IPS-18c (cell line): ENCODE data around the gene SKAP1.
"Not testable (repeated sequence)": the region's sequence is repeated elsewhere in the genome, so short reads cannot be mapped to it uniquely, and the experiment has no call there.

ENCODE experiments used
- H3K4me3 ChIP-seq: 2 replicates; pipeline ENCODE4 v1.7.0; 2013; ENCODE audit warnings: low read depth, mild to moderate bottlenecking, low read length, moderate library complexity; ENCODE audit not compliant: insufficient read depth
- H3K9me3 ChIP-seq: one replicate; pipeline ENCODE4 v1.6.1; 2013; ENCODE audit warnings: mild to moderate bottlenecking, low read length, moderate library complexity; ENCODE audit not compliant: control insufficient read depth, insufficient read depth

The SKAP1 gene

DNA sequence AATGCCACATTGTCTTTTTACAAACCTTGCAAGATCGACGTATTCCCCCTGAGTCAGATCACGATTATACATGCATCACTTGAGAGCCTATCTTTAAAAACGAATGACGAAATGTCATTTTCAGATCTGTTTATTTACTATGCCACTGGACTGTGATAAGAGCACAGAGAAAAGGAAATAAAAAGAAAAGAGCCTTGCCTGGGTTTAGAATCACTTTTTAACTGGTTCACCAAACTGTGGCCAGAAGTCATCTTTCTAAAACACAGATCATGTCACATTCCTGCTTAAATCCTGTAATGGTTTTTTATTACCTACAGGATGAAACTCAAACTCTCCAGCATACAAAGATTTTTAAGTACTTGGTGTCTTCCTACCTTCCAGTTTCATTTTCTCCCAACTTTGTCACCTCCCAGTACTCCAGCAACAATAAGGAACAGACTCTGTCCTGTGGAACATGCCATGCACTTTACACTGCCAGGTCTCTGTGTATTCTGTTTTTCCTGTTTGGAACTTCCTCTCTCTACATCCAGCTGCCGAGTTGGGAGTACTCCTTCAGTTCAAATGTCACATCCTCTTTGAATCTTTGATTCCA, 231.0 kb downstream of the SKAP1 start:
- Histone ChIP-seq H3K9me3 (no peaks in the 10 kb centered on the region), H3K4me3 (no peak overlapping the region)

DNA sequence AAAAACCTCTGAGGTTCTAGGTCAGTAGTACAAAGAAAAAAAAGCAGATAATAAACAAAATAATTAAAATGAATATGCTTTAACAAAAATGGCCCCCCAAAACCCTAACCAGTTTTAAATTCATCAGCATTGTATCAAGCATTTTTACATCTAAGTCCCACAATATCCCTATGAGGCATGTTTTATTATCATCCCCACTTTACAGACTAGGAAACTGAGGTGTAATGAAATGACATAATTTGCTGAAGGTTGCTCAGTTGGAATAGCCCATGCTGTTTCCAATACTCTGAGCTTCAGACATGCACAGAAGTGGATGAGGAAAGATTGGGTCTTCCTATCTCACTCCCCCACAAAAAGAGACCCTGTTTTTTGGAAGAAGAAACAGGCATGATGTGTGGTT, 234.1 kb downstream of the SKAP1 start:
- Histone ChIP-seq H3K9me3 (no peaks in the 10 kb centered on the region), H3K4me3 (no peak overlapping the region)

DNA sequence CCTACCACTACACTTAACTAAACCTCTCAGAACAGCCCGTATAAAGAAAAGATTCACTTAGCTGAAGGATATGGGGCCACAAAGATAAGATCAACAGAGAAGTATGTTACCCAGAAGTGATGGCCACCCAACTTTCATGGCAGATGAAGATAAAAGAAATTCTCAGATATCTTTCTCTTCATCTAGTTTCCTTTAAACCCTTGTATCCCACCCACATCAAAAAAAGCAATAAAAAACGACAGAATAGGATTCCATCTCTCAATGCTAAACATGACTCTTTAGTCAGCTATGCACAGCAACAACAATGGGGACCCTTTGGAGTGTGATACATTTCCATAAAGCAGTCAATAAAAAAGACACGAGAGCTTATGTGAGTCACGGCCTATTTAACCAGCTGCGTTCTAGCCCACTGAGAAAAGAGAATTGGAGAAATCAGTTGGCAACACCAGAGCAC, 235.9 kb downstream of the SKAP1 start:
- Histone ChIP-seq H3K4me3 (no peak overlapping the region), H3K9me3 (no peaks in the 10 kb centered on the region)

DNA sequence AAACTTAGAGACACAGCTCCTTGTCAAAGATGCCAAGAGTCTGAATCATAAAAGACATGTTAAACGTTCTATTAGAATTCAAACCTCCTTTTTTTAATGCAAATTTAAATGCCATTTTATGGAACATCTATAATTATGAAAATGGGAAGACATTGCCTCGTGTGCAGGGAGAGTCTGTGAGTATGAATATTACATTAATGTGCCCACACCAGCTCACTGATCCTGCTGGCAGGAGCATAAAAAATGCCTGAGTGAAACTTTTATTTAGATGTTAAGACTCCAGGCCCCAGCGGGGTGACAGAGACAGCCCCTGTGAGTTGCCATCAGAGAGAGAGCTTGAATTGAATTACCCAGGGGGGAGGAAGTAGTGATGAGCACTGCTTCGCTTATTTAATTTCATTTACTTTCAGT, 237.7 kb downstream of the SKAP1 start:
- Histone ChIP-seq H3K9me3 (no peaks in the 10 kb centered on the region), H3K4me3 (no peak overlapping the region)

DNA sequence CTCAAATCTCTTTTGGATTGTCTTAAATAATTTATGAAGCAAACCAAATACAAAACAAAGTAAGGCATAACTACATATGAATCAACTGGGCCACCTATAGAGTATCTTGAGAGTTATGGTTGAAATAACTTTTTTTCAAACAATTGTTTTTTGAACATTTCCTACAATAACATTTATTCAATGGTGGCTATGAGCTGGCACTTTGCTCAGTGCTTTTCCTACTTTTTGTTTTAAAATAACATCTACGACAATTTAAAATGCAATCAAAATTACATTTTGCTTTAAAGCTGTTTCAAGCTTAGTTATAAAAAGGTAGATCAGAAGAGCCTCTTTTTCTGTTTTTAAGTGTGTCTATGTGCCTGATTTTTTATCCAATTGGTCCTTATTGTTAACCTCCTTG, 238.7 kb downstream of the SKAP1 start:
- H3K9me3 ChIP-seq = no peaks in the 10 kb centered on the region
- no peak overlapping the region for H3K4me3 ChIP-seq

DNA sequence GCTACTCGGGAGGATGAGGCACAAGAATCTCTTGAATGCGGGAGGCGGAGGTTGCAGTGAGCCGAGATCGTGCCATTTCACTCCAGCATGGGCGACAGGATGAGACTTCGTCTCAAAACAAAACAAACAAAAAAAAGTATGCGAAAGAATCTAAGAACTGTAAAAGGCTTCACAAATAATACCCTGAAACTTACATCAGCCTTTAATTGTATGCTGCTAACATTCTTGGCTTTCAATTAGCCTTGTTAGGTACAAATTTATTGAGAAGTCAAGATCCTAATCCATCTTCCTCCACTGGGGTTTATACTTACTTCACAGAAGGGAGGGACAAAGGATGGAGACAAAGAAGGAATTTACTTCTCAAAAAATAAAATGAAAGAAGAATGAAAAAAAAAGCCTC, 239.1 kb downstream of the SKAP1 start:
- no peak overlapping the region for H3K4me3 ChIP-seq
- H3K9me3 ChIP-seq = no peaks in the 10 kb centered on the region

DNA sequence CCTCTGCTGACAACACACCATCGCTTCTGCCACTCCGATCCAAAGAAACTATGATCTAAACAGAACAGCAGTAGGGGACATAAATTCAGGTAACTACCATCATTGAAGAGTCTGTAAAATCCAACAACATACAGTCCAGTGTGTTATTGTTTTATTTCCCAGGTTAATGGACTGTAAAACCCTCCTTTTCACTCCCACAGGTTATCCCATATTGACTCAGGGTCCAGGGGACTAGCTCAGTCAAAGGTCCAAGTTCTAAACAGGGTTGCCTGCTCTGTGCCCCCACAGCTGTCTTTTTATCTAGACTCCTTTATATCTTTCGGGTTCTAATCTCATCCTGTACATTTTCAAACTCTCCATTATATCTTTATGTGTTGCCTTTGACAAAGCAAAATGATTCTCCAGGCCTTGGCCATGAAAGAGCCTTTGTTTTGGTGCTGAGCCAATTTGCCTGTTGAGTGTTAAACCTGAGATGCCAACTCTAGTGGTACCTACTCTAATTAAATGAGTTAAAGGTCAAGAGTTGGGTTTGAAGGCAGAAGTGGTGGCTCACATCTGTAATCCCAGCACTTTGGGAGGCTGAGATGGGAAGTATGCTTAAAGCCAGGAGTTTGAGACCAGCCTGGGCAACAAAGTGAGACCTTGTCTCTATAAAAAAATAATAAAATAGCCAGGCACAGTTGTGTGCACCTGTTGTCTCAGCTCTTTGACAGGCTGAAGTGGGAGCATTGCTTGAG, 242.0 kb downstream of the SKAP1 start:
- H3K9me3 ChIP-seq = no peaks in the 10 kb centered on the region
- H3K4me3 ChIP-seq = no peak overlapping the region

DNA sequence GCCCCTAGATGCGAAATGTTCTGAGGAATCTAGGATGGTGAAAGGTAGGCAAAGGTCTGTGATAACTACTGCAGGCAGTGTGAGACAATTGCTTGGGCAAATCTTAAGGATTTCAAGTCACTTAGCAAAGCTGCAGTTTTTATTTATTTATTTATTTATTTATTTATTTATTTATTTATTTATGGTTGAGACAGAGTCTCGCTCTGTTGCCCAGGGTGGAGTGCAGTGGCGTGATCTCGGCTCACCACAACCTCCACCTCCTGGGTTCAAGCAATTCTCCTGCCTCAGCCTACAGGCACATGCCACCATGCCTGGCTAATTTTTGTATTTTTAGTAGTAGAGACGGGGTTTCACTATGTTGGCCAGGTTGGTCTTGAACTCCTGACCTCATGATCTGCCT, 243.7 kb downstream of the SKAP1 start:
- H3K9me3 ChIP-seq, H3K4me3 ChIP-seq: not testable (repeated sequence)

DNA sequence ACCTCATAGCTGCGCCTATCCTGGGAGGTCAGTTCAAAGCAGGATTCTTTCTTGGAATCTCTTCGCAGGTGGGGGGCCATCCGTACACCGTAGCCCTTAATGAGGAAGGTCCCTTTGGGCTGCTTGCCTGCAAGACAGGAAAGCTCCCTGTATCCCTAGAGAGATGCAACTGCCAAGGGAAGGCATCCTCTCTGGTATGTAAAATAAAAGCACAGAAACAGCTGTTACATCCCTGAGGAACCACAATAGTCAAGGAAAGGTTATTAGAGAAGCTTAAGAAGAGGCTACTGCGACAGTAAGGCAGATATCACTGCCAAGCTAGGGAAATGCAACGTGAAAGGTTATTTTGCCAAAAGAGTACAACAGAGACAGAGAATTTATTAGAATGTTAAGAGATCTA, 245.3 kb downstream of the SKAP1 start:
- no peaks in the 10 kb centered on the region for H3K9me3 ChIP-seq
- H3K4me3 ChIP-seq = no peak overlapping the region

DNA sequence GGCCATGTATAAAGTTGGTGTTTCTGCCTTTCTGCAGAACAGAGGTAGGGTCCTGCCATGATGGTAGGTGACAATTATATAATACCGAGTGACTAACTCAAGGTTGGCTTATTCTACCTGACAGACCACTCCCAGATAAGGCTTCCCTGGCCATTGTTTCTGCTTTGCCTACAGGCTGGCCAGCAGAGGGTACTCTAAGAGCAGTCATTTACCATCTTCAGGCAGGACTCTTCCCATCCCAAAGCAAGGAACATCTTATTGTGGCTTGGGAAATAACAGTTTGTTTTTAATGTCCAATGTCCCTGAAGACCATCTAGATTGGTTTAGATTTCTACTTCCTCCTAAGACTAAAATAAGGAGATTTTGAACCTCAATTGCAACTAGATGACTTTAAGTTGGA, 248.4 kb downstream of the SKAP1 start:
- Histone ChIP-seq H3K4me3 (no peak overlapping the region), H3K9me3 (no peaks in the 10 kb centered on the region)

DNA sequence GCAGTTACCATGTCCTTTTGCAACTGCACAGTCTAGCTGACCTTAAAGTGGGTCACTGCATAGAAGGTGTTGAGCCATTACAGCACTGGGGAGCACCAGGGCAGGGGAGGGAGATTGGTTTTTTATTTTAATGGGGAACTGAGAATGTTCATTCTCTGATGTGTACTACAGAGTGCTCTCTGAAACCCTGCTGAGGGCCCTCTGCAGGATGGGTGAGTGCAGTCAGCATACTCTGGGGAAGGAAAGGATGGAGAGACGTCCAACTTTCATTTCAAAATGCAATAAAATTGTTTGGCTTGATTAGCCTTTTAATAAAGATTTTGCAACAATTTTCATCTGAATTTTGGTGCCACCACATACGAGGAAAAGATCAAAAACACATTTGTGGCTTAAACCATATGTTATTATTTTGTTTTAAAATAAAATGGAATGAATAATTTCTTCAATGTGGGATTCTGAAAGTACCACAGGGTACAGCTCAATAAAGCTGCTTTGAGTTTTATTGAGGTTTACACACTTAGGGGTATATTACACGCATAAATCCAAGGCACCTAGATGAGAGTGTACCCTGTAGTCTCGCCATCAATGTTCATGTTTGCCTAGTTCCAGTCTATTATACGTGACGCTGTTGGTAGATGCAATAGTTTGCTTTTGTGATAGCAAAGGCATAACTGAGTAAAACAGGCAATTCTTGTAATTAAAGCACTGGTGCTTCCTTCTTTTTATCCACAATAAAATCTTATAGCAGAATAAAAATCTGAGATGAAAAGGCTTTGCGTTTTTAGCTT, 249.0 kb downstream of the SKAP1 start:
- Histone ChIP-seq H3K9me3 (no peaks in the 10 kb centered on the region), H3K4me3 (no peak overlapping the region)

DNA sequence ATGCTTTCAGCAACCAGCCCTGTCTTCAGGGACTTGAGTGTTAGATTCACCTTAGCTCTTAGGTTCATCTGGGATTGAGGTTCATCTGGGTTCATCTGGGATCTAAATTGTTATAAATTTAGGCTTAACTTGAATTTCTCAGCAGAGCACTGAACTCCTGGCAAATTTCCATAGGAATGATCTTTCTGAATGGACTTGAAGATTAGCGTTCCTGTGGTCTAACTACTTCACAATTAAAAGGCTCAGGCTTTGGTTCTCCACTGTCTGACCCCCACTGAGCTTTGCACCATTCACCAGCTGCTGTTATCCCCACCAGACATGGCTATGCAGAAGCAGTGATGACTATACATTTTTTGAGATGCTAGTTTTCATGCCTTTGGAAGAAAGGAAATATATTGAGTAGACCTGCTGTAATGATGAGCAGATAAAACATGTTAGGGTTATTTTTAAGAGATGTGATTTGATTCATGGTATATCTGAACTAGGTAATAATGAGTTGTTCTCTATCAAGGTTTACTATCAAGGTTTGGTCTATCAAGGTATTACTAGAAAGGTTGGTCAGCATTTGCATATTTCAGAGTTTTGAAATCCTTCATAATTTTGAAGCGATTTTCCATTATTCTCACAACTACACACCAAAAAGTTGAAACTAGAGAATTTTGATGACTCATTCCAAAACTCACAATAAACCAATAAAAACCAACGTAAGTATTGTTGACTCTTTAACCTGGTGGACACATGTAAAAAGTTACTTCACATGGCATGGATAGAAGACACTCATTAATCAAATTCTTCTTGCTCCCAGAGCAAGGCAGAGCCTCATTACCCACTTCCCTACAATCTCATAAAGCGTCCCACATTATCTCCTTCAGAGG, 250.7 kb downstream of the SKAP1 start:
- Histone ChIP-seq H3K4me3 (no peak overlapping the region), H3K9me3 (no peaks in the 10 kb centered on the region)

DNA sequence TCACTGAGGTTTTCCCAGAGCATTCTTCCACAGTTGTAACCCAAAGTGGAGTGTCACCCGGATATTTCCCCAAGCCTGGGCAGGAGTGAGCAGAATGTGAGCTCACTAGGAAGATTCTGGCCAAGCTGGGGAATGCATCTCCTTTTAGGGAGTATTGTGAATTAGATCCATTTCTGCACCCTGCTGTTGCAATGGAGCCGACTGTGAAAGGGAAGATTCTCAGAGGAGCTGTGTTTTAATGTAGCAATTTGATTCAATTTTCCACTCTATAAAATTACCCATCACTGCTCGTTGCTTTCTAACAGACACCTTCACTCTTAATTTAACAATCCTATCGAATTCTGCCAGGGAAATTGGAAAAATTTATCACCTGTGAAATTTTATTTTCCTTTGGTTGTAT, 251.7 kb downstream of the SKAP1 start:
- Histone ChIP-seq H3K4me3 (no peak overlapping the region), H3K9me3 (no peaks in the 10 kb centered on the region)

DNA sequence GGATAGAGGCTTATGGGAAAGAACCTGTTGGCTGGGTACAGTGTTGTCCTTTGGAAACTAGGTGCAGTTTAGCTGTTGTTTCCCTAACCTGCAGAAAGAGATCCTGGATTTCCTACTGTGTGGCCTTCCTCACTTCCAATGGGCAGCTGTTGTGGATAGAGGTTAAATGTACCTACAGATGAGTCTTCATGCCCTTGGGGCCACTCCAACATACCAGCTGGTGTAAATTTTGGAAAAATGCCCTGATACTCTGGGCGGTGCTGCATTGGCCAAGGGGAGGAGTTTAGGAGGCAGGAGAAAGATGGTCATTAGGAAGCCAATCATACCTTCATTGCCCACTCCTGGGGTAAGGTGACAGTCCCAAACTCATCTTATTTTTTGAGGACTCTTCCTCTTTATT, 252.2 kb downstream of the SKAP1 start:
- no peak overlapping the region for H3K4me3 ChIP-seq
- no peaks in the 10 kb centered on the region for H3K9me3 ChIP-seq

DNA sequence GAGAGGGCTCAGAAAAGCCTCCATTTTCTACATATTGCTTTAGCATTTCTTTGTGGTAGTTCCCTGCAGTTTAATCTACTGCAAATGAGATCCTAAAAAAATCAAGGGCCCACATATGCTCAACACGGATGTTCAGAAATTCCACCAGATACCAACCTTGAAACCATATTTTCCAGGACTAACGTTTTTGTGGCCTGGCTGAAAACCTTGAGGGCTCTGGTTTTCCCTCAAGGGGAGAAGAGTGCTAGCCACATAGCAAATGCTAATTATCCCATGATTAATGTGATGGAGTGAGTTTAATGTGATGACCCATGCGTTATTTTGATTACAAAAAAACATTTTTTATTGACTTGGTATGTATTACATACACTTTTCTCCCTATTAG, 253.6 kb downstream of the SKAP1 start:
- no peak overlapping the region for H3K4me3 ChIP-seq
- no peaks in the 10 kb centered on the region for H3K9me3 ChIP-seq

DNA sequence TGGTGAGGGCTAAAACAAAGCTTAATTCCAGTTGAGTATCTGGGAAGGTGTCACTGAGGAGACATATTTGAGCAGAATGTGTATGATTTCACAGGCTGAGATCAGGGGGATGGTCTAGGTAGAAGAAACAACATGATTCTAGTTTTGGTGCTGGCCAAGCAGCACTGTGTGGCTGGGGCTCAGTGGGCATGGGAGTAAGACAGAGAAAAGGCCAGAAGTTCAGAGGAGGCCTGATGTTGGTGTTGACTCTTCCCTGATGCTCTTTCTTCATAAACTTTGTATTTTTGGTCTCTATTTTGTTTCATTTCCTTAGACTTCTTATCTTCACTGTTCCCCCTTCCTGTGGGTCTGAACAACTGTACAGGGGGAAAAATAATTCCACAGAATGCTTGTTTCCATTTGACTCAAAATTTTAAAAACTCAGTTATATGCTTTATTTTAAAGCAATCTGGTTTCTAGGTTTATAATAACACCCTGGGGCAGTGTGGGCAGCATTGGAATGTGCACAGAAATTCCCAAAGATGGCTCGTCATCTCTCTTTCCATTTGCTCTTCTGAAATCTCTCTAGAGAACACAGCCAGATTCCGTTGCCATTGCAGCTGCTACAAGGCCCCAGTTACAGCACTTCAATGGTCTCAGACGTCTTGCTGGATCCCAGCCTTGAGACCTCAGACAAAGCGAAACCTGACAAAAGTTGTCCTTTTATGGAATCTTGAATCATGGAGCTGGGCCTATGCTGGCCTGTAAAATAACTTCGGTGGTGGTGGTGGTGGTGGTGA, 254.1 kb downstream of the SKAP1 start:
- Histone ChIP-seq H3K9me3 (no peaks in the 10 kb centered on the region), H3K4me3 (no peak overlapping the region)
